GM21717 (cell line): Measurements from ENCODE around the gene GUCD1.

Experiments
- ATAC-seq: cut with Tn5 transposase; IDR thresholded peaks from one replicate; pipeline ENCODE4 v1.9.1; 2021; ENCODE audit warnings: mild to moderate bottlenecking, moderate library complexity; ENCODE audit not compliant: unreplicated experiment

Gene GUCD1

GRCh38 chr22:24504956-24505736 lies 49.8 kb downstream of the GUCD1 start:
- ATAC-seq, result no peak

DNA sequence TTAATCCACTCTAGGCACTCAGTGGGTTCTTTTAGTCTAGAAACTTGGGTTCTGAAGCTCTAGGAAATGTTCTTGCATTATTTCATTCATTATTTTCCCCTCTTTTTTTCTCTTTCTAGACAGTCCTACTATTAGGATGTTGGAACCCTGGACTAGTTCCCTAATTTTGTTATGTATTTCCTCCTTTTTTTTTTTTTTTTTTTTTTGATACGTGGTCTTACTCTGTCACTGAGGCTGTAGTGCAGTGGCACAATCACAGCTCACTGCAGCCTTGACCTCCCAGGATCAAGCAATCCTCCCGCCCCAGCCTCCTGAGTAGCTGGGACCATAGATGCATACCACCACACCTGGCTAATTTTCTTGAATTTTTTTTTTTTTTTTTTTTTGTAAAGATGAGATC lies 50.4 kb downstream of the GUCD1 start:
- ATAC-seq, result no peak

DNA sequence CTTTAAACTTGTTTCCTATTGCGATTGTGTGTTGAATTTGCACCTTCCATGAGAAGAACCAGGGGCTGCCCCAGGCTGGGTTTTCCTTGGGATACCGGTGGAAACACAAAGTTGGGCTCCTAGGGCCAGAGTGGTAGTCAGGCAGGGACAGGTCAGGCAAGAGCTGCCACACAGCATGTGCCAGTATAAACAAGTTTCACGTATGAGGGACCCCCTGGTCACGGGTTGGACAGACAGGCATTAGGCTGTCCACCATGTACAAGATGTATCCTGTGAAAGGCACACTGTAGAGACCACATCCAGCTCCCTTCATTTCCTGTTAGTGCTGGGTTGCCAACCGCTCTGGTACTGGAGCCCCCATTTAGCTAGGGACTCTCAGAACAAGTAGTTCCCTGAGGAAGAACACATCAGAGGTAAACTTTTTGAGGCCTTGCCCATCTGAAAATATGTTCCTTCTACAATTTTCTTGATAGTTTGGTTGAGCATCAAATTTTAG lies 51.0 kb downstream of the GUCD1 start:
- ATAC-seq, result no peak

- no peak for ATAC-seq
Observed at GRCh38 chr22:24503137-24503842, 51.6 kb downstream of the GUCD1 start.

DNA sequence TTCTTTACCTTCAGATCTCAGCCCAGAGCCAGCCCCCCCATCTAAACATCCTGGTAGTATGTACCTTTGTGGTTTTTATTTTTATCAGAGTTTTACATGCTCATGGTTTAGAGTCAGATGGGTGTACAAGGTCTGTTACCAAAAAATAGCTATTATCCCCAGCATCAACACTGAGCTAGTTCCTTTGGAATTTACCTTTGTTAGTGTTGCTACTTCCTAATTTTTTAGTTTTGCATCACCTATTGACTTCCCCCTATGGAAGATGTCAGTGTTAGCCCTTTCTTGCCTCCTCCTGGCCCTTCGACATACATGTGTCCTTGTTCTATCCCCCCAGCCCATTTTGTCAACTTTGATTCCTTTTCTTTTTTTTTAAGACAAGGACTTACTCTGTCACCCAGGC lies 52.4 kb downstream of the GUCD1 start:
- no peak for ATAC-seq

DNA sequence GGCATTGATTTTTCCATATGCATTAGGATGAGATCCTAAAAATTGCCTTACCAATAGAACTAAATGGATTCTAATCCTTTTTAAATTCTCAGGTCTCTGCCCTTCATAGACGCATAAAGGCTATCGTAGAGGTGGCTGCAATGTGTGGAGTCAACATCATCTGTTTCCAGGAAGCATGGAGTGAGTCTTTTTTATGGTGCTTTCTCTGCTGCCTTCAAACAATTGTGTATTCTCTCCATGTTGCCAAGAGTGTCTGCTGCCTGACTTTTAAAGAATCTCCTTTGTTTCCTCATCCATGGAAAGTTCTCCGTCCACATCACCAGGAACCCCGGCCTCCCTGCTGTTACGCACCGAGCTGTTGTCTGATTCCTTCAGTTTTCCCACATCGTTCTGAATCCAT lies 52.9 kb downstream of the GUCD1 start:
- no peak for ATAC-seq

DNA sequence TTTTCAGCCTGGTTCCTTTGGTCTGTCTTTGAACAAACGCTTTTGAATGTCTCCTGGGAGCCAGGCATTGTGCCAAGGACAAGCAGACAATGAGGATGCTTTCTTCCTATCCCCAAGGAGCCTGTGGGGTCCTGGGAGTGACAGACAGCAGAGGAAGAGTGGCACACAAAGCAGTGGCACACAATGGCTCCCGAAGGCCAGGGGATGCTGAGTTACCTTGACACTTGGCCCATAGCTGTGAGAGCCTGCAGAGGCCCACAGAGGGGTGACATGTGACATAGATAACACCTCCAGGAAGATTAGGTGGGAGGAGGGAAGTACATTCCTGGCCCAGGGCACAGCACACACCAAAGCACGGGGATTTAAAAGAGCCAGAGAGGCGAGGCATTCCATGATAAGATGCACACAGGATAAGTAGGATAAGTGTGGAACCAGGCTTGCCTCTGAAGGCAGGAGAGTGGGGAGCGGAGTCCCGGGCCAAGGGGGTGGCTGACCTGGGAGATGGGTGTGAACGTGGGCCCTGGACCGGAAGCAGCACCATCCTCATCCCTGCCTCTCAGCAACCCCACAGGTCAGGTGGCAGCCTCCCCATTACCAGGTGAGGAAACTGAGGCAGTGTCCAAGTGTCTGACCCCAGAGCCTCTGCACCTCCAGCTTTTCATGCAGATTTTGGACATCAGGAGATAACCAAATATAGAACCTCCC lies 53.5 kb downstream of the GUCD1 start:
- ATAC-seq, result no peak

DNA sequence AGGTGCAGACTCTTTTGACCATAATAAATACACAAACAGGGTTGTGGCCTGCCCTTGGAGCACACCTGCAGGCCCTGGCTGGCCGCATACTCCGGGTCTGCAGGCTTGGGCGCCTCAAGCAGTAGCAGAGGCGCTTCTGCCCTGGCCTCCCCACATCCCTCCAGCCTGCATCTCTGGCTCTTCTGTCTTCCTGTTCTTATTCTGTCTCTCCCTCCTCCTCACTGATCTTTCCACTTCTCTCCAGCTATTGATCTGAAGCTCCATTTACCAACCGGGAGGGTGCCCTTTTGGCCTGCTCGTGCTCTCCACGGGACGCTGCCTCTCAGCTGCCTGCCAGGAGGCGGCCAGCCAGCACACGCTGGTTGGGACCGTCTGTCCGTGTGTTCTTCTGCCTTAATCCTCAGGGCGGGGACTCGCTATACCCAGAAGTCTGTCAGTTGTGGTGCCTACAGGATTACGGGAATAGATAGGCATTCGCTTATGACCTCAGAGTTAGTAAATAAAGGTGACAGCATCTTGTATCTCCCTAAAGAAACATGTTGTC lies 54.6 kb downstream of the GUCD1 start:
- no peak for ATAC-seq

GRCh38 chr22:24499706-24500276 lies 55.1 kb downstream of the GUCD1 start:
- ATAC-seq, result no peak

DNA sequence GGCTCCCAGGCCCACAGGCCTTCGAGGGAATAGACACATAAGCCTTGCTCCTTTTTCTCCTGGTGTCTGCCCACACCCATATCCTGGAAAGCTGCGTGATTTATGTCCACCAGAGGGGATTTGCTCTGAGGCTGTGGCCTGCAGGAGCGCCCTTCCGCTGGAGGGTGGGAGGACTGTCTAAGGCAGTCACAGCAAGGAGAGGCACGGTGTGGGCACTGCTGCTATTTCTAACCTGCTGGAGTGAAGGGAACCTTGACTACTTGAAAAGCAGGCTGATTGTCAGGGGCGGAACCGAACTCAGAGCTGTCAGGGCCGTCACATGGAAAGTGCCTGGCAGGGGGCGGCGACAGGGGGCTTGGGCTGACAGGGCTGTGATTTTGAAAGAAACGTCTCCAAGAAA lies 56.1 kb downstream of the GUCD1 start:
- no peak for ATAC-seq

DNA sequence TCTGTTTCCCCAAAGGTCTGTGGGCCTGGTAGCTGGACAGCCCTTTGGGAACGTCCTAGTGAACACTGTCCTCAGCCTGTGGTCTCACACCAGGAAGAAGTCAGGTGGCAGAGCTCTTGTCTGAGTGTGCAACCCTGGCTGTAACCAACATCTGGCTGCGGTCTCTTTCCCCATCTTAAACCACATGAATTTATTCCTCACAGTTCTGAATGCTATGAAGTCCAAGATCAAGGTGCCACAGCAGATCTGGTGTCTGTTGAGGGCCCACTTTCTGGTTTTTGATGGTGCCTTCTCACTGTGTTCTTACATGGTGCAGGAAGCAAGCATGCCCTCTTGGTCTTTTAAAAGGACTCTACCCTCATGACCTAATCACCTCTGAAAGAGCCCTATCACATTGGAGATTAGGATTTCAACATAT lies 57.1 kb downstream of the GUCD1 start:
- ATAC-seq, result no peak

GRCh38 chr22:24496661-24497060 lies 58.3 kb downstream of the GUCD1 start:
- ATAC-seq, result no peak

GRCh38 chr22:24496234-24496633 lies 58.7 kb downstream of the GUCD1 start:
- no peak for ATAC-seq

DNA sequence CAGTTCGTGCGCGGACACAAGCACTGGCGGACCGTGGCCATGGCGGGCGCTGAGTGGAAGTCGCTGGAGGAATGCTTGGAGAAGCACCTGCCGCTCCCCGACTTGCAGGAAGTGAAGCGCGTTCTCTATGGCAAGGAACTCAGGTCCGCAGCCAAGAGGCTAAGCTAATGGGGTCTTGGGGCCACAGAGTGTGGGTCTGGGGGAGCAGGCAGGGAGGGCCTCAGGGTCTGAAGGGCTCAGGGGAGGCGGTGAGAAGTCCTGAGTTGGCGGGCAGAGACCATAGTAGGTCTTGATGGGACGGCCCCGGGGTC lies 59.6 kb downstream of the GUCD1 start:
- ATAC-seq, result no peak

GRCh38 chr22:24494528-24495364 lies 60.2 kb downstream of the GUCD1 start, which contains the start of gene UPB1:
TSS of gene UPB1 (plus strand) at chr22:24495332. CDS start at chr22:24495404, 72 bp downstream.
- ATAC-seq, result no peak

DNA sequence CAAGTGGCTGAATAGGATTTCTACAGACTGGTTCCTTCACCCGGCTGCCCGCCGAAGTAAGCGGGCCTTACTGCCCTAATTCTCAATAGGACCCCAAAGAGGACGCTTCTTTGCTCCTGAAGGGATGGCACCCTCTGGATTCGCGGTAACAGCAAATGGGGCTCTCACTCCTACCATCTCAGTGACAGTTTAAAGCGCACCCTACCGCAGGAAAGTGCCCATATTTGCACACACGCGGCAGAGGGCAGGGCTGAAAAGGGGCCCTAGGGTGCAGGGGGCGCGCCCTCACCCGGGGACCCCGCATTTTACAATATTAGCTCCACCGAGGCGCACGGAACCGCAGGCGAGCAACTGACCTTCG lies 60.8 kb downstream of the GUCD1 start:
- no peak for ATAC-seq

GRCh38 chr22:24492391-24492790 lies 62.5 kb downstream of the GUCD1 start:
- no peak for ATAC-seq
